GM18870 (cell line): ENCODE results near the gene CACNA1A.

Experiments
- ATAC-seq: cut with Tn5 transposase; IDR thresholded peaks from one replicate; pipeline ENCODE4 v1.9.1; 2021; ENCODE audit warnings: moderate library complexity; ENCODE audit not compliant: unreplicated experiment

Gene CACNA1A

DNA sequence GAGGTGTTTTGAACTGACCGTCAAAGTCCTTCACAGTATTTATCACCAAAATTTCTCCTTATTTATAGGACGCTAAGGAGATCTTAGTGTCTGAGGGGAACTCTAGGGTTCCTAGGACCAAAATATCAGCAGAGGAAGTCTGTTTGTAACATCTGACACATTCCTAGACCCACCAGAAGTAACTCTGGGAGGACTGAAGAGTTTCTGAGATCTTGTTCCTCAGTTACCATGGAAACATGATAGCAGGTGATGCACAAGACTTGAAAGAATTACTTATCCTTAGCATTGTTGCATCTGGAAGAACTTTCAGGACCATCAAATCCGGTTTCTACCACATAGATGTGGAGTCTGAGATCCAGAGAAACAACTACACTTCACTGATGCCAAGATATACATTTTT is 191.5 kb downstream of the CACNA1A start:
- ATAC-seq: no peak

- no peak for ATAC-seq
These were observed 192.4 kb downstream of the CACNA1A start for GRCh38 chr19:13313875-13314274.

DNA sequence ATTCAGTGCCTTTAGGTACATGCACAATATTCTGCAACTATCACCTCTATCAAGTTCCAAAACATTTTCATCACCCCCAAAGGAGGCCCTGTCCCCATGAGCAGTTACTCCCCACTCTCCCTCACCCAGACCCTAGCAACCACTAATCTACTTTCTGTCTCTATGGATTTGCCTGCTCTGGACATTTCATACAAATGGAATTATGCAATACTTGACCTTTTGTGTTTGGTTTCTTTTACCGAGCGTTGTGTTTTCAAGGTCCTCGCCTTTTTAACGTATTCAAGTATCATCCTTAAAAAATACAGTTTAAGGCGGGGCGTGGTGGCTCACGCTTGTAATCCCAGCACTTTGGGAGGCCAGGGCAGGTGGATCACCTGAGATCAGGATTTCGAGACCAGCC is 196.4 kb downstream of the CACNA1A start:
- no peak for ATAC-seq

DNA sequence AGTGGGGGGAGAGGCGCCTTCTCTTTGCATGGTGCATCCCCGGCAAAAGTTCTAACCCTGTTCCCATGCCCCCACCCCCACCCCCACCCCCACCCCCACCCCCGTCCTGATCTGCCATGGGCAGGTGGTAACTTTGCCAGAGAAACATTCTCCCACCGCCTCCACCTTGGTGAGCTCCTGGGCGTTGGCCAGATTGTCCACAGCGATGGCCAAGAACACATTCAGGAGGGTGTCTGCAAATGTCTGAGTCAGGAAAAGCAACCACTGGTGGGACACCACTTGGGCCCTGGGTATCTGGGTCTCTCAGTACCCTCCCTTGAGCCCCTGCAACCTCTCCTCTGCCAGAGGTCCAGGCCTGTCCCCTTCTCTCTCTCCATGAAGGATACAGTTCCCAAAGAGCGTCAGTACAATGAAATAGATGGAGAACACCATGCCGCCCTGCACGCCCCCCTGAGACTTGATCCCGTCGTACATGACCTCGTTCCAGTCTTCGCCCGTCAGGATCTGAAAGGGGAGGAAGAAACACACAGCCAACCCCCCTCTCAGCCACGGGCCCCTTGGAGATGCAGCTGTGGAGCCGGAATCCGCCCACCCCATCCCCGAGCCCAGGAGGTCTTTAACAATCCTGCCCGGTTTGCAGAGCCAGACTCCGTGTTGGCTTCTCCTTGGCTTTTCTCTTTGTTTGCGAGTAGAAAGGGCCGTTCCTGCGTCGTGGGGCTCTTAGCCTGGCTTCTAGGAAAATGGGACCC is 202.7 kb downstream of the CACNA1A start:
- ATAC-seq: no peak

GRCh38 chr19:13302526-13303270 is 203.6 kb downstream of the CACNA1A start:
- no peak for ATAC-seq

GRCh38 chr19:13301627-13302334 is 204.5 kb downstream of the CACNA1A start:
- no peak for ATAC-seq

DNA sequence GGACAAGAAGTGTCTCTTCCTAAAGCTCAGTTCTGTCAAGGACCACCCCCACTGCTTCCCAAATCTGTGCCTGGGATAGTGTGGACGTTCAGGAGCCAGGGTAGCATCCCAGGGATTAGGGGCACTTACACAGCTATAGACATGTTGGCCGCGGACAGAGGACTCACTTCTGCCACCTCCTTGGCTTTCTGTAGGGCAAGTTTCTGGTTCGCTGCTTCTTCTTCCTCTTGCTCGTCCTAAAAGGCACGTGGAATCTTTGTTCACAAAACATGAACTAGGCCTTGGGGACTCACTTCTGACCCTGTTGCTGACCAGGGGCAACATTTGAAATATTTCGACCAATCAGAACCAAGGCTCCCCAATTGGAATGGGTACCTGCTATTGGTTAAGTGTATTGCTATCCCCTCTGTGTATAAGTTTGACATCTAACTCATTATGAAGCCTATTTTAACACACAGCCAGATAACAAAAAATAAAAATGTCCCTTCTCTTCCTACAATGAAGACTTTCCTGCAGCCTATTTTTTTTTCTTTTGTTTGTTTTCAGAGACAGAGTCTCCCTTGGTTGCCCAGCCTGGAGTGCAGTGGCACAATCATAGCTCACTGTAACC is 205.8 kb downstream of the CACNA1A start:
- no peak for ATAC-seq

DNA sequence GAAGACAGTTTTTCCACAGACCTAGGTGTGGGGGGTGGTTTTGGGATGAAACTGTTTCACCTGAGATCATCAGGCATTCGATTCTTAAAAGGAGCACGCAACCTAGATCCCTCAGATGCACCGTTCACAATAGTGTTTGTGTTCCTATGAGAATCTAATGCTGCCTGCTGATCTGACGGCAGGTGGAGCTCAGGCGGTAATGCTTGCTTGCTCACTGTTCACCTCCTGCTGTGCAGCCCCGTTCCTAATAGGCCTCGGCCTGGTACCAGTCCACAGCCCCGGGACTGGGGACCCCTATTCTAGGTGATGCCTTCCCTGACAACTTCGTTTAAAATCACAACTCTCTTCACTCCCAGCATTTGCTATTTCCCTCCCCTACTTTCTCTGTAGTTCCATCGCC is 206.4 kb downstream of the CACNA1A start:
- ATAC-seq: no peak

GRCh38 chr19:13298565-13299481 is 207.5 kb downstream of the CACNA1A start:
- ATAC-seq: no peak

DNA sequence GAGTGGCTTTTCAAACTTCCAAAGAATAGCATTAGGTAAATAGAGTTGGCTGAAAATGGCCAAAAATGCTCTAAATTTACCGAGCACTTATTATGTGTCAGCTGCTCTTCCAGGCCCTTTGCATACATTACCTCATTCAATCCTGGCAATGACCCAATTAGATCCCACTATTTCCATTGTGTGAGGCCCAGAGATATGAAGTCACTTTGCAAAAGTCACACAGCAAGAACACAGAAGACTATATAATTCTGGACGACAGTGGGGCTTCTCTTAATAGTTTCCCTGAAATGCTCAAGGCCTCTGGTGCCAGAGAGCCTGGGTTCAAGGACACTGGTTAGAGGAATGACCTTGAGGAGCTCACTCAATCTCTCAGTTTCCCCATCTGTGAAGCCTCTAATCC is 209.3 kb downstream of the CACNA1A start:
- no peak for ATAC-seq

GRCh38 chr19:13294812-13295567 is 211.3 kb downstream of the CACNA1A start:
- ATAC-seq: no peak

- ATAC-seq: no peak
These were observed 214.4 kb downstream of the CACNA1A start for GRCh38 chr19:13291913-13292312.

- no peak for ATAC-seq
These were observed 215.5 kb downstream of the CACNA1A start for GRCh38 chr19:13290741-13291140.

- ATAC-seq: no peak
These were observed 217.0 kb downstream of the CACNA1A start for GRCh38 chr19:13289295-13289694.

DNA sequence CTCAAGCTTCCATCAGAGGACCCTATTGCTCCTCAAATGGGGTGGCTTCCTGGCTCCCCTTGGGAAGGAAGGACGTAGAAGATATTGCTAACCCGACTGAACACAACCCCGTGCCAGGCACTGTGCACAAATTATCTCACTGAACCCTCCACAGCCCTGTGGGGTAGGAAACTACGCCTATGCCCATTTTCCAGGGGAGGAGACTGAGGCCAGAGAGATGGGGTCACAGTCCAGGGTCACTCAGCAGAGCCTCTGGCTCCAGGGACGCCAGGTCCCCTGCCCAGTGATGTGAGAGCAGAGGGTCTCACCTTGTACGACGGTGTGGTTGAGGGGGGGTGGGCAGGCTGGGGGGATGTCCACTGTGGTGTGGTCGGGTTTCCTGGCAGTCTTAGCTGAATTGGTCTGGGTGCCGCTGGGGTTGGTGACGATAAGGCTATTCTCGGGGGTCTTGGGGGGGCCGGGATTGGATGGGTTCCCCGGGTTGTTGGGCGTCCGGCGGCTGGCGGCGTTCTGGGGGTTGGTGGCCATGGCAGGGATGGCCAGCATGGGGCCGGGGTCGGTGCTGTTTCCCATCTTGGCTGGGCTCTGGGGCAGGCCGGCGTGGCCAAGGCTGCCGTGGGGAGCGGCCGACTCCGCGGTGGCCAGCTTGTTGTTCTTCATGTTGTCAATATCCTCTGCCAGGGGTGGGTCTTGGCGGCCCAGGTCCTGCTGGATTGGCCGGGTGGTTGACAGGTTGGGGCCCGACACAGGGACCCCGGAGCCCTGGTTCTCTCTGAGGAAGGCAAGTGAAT is 219.9 kb downstream of the CACNA1A start:
- no peak for ATAC-seq

GRCh38 chr19:13284929-13285928 is 221.1 kb downstream of the CACNA1A start:
- no peak for ATAC-seq

DNA sequence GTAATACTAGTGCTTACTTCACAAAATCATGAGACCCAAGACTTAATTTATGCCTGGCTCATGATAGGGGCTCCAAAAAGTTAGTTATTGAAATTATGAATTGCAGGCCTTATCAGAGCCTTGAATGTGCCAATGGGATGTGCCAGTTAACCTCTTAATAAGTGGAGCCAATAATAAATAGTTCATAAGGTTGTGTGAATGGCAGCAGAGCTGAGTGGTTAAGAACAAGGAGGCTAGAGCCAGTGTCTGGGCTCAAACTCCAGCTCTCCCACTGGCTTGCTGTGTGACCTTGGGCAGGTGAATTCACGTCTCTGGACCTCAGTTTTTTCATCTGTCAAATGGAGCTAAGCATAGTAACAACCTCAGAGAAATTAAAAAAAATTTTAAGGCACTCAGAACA is 222.4 kb downstream of the CACNA1A start:
- no peak for ATAC-seq
